Endodermal cell (in vitro differentiated cells): Measurements from ENCODE around the gene TSGA10. TPM values are rescaled to one million over a fixed set of nuclear protein-coding genes. Genes with fewer than 3 reads are reported as not detected.

Experiments
- DNase-seq: peaks from one replicate; pipeline ENCODE4 v3.0.0-alpha.2; 2017
- H3K27ac ChIP-seq: 2 replicates; pipeline ENCODE4 v1.5.1; 2013; ENCODE audit warnings: mild to moderate bottlenecking, low read depth, low read length, moderate library complexity
- H3K27me3 ChIP-seq: 2 replicates; pipeline ENCODE4 v1.6.1; 2013; ENCODE audit warnings: mild to moderate bottlenecking, low read length, moderate library complexity; ENCODE audit not compliant: insufficient read depth, control insufficient read depth, poor library complexity, severe bottlenecking
- H3K36me3 ChIP-seq: 2 replicates; pipeline ENCODE4 v1.7.0; 2013; ENCODE audit warnings: mild to moderate bottlenecking, low read length, moderate library complexity; ENCODE audit not compliant: control insufficient read depth, insufficient read depth
- H3K4me1 ChIP-seq: one replicate; pipeline ENCODE4 v1.7.0; 2013; ENCODE audit warnings: low read length; ENCODE audit not compliant: control insufficient read depth, insufficient read depth
- H3K4me3 ChIP-seq: 2 replicates; pipeline ENCODE4 v1.5.1; 2013; ENCODE audit warnings: mild to moderate bottlenecking, low read length, moderate library complexity
- H3K9ac ChIP-seq: 2 replicates; pipeline ENCODE4 v1.6.1; 2013; ENCODE audit warnings: mild to moderate bottlenecking, low read length, moderate library complexity; ENCODE audit not compliant: poor library complexity, severe bottlenecking; ENCODE audit errors: extremely low read depth
- H3K9me3 ChIP-seq: 2 replicates; pipeline ENCODE4 v1.6.1; 2013; ENCODE audit warnings: mild to moderate bottlenecking, low read length, moderate library complexity; ENCODE audit not compliant: control insufficient read depth
- H3K27ac Mint-ChIP-seq: 2 replicates; pipeline ENCODE4 v1.8.0; 2020; ENCODE audit warnings: mixed read lengths
- H3K27me3 Mint-ChIP-seq: 2 replicates; pipeline ENCODE4 v1.8.0; 2021; ENCODE audit warnings: mild to moderate bottlenecking, mixed read lengths; ENCODE audit not compliant: insufficient read depth
- H3K36me3 Mint-ChIP-seq: 2 replicates; pipeline ENCODE4 v1.8.0; 2020; ENCODE audit warnings: low read depth, mixed read lengths
- H3K4me1 Mint-ChIP-seq: 2 replicates; pipeline ENCODE4 v1.8.0; 2020; ENCODE audit warnings: mixed read lengths
- H3K4me3 Mint-ChIP-seq: 2 replicates; pipeline ENCODE4 v1.8.0; 2020; ENCODE audit warnings: mild to moderate bottlenecking, moderate library complexity, mixed read lengths
- H3K9me3 Mint-ChIP-seq: 2 replicates; pipeline ENCODE4 v1.8.0; 2020; ENCODE audit warnings: mild to moderate bottlenecking, mixed read lengths
- WGBS, 2 experiments: methylation state at CpG; one replicate each; pipeline versions ENCODE4 v1.1.5 to v1.1.7; 2013; ENCODE audit warnings: missing lambda C conversion rate in 2 of 2, mixed read lengths in 1 of 2; ENCODE audit not compliant: insufficient coverage in 1 of 2, insufficient read length in 1 of 2; 5-methylcytosine and 5-hydroxymethylcytosine counted together
- total RNA-seq, 2 donors: library from RNA; stranded (reverse); fragmentation: NEBNext Ultra II Directional in 1 of 2; extraction: Animal tissue kit (Norgen Biotek cat#: 25700) in 1 of 2; gene quantifications; 2 replicates in 1 of 2; 3 replicates in 1 of 2; pipeline ENCODE4 v1.2.1, GENCODE V29; 2021
- TF ChIP-seq, protein P1 (sequence below): fragments of 200-600 bp; sonication (generic); conservative IDR thresholded peaks from 2 replicates; pipeline ENCODE4 v1.5.0; 2021; ENCODE audit warnings: antibody characterized with exemption, mild to moderate bottlenecking

Gene TSGA10
- total RNA-seq, 2 donors from 2014 or later, result 7.8 to 12.4 TPM

DNA sequence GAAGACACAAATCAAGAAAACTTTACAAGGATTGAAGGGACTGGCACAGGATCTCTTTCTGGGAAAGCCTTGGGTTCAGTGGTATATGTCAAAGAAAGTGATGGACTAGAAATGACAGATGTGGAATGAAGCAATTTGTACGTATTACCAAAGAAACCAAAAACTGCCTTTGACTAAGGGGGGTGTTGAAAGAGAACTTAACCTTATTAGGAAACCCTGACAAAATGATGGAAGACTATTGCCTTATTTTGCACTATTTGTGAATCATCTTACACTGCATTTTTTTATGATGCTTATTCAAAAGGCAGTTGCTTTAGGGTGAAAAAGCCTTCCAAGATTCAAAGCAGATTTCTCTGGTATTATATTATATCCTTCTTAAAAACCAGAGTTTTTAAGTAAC is 4.0 kb downstream of the TSGA10 start:
- Mint-ChIP-seq H3K27me3 (no peaks in the 10 kb centered on the region), H3K4me1 (peaks cover 5% of the 10 kb centered on the region), H3K27ac (no peak overlapping the region), H3K36me3 (peaks cover 2% of the 10 kb centered on the region), H3K4me3 (no peak overlapping the region), H3K9me3 (no peaks in the 10 kb centered on the region)
- Histone ChIP-seq H3K9ac (no peak overlapping the region), H3K9me3 (no peaks in the 10 kb centered on the region), H3K4me3 (no peak overlapping the region), H3K36me3 (no peaks in the 10 kb centered on the region), H3K27ac (no peak overlapping the region), H3K4me1 (peaks cover 4% of the 10 kb centered on the region), H3K27me3 (no peaks in the 10 kb centered on the region)
- TF ChIP-seq, protein P1, sequence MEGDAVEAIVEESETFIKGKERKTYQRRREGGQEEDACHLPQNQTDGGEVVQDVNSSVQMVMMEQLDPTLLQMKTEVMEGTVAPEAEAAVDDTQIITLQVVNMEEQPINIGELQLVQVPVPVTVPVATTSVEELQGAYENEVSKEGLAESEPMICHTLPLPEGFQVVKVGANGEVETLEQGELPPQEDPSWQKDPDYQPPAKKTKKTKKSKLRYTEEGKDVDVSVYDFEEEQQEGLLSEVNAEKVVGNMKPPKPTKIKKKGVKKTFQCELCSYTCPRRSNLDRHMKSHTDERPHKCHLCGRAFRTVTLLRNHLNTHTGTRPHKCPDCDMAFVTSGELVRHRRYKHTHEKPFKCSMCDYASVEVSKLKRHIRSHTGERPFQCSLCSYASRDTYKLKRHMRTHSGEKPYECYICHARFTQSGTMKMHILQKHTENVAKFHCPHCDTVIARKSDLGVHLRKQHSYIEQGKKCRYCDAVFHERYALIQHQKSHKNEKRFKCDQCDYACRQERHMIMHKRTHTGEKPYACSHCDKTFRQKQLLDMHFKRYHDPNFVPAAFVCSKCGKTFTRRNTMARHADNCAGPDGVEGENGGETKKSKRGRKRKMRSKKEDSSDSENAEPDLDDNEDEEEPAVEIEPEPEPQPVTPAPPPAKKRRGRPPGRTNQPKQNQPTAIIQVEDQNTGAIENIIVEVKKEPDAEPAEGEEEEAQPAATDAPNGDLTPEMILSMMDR, result no peak
- 100% methylated on average over 1 of the region's 1 CpG for WGBS, 2 experiments
- DNase-seq, result no peak

DNA sequence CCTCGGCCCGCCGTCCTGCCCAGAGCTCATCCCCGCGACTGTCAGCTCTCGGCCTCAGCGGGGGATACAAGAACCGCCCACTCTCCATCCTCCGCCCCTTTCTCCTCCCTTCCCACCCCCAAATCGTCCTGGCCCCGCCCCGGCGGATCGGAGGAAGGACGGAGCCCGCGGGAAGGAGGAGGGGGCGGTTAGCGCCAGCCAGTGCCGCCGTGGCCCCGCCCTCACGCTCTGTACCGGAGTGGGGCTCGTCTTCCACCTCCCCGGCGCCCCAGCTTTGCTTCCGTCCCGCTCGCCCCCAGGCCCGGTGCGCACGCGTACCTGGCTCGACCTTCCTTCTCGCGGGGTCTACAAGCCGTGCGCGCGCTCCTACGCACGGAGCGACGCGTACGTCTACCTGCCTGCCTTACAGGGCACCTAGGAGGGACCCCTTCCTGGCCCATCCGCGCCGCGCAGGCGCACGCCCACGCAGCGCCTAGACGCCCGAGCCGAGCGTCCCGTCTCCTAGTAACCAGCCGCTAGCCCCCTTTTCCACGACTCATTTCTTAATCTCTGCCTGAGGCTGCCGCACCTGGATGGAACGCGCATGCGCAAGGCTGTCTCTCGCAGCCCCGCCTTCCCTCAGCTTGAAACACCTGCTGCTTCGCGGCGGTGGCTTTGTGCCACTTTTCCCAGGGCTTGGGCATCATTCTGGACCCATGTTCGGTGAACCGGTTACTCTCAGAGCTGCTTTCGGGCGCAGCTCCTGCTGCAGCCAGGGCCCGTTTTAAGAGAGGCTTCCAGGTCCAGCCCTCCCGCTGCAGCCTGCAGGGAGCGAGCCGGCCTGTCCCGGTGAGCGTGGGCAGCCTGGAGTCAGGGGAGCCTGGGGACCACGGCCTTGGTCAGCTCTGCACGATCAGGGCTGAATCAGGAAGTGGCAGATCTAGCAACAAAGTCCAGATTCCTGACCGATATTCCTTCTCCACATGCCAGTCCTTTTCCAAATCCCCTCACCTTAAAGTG is 13.3 kb downstream of the TSGA10 start, which contains the start of gene C2orf15:
TSS of gene C2orf15 (plus strand) at position 598 of the 999 bp plus-strand sequence. CDS start 8,852 bp downstream, outside the sequence.
- no peaks in the 10 kb centered on the region for H3K27me3 ChIP-seq
- Mint-ChIP-seq H3K27ac (peak within 1 kb of the TSS; percentile 94), H3K4me1 (peaks cover 8% of the 10 kb centered on the region), H3K36me3 (peaks cover 12% of the 10 kb centered on the region), H3K27me3 (peaks cover 8% of the 10 kb centered on the region), H3K4me3 (peak within 1 kb of the TSS; percentile 92), H3K9me3 (peaks cover 23% of the 10 kb centered on the region)
- no peaks in the 10 kb centered on the region for H3K36me3 ChIP-seq
- DNase-seq, result peak; percentile 98
- peak within 1 kb of the TSS; percentile 66 for H3K27ac ChIP-seq
- peak within 1 kb of the TSS; percentile 92 for H3K4me3 ChIP-seq
- WGBS, 2 experiments, result 0% methylated on average over 39 to 84 of the region's 84 CpGs
- H3K9me3 ChIP-seq, result peaks cover 17% of the 10 kb centered on the region
- TF ChIP-seq, protein P1, result no peak
- no peaks in the 10 kb centered on the region for H3K4me1 ChIP-seq
- peak within 1 kb of the TSS; percentile 73 for H3K9ac ChIP-seq

DNA sequence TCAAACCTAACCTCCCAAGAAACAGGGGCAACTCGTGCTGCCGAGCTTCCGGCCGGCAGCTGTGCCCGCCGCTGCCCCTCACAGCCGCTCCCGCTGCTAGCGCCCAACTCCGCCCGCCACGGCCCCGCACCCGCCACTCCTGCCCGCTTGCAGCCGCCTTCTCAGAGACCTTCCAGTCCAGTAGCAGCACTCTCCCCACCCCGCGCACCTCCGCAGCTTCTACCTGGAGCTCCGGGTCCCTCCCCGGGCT is 14.0 kb downstream of the TSGA10 start:
- Mint-ChIP-seq H3K4me3 (peak overlapping the region; percentile 92), H3K9me3 (peaks cover 28% of the 10 kb centered on the region), H3K27me3 (peaks cover 8% of the 10 kb centered on the region), H3K27ac (peak overlapping the region; percentile 94), H3K36me3 (peaks cover 12% of the 10 kb centered on the region), H3K4me1 (peaks cover 8% of the 10 kb centered on the region)
- Histone ChIP-seq H3K9me3 (peaks cover 22% of the 10 kb centered on the region), H3K9ac (peak overlapping the region; percentile 28), H3K27me3 (no peaks in the 10 kb centered on the region), H3K36me3 (no peaks in the 10 kb centered on the region), H3K4me3 (peak overlapping the region; percentile 92), H3K27ac (no peak overlapping the region), H3K4me1 (no peaks in the 10 kb centered on the region)
- no peak for DNase-seq
- WGBS, 2 experiments, result 0% methylated on average over 2 to 21 of the region's 21 CpGs
- TF ChIP-seq, protein P1, result no peak
